Esophagus squamous epithelium (tissue), 5 donors: Measurements from ENCODE around the gene LRRC28. TPM values are rescaled to one million over a fixed set of nuclear protein-coding genes. Genes with fewer than 3 reads are reported as not detected.

Source experiments
- DNase-seq: peaks from one replicate; lab custom pipeline; 2025; lab: John Stamatoyannopoulos, UW
- H3K27ac ChIP-seq, 4 donors: fragments of 200-600 bp; sonication (generic); one replicate each; pipeline ENCODE4 v1.5.1; 2016 to 2019; ENCODE audit warnings: mild to moderate bottlenecking in 1 of 4
- H3K27me3 ChIP-seq, 4 donors: fragments of 200-600 bp; sonication (generic); 1 replicate in 3 of 4; 2 replicates in 1 of 4; pipeline versions ENCODE4 v1.5.1 to v1.6.0; 2017 to 2021; ENCODE audit warnings: antibody characterized with exemption in 1 of 4
- H3K36me3 ChIP-seq, 3 donors: fragments of 200-600 bp; sonication (generic); one replicate each; pipeline ENCODE4 v1.5.1; 2016 to 2019
- H3K4me1 ChIP-seq, 3 donors: fragments of 200-600 bp; sonication (generic); one replicate each; pipeline ENCODE4 v1.5.1; 2017 to 2019
- H3K4me3 ChIP-seq, 4 donors: fragments of 200-600 bp; sonication (generic); 1 replicate in 3 of 4; 2 replicates in 1 of 4; pipeline ENCODE4 v1.5.1; 2016 to 2019; ENCODE audit warnings: mild to moderate bottlenecking in 2 of 4, moderate library complexity in 1 of 4
- H3K9me3 ChIP-seq, 3 donors: fragments of 200-600 bp; sonication (generic); one replicate each; pipeline ENCODE4 v1.5.1; 2016 to 2019
- POLR2A ChIP-seq, 4 donors: fragments of 450-650 bp; IDR thresholded peaks; one replicate each; pipeline ENCODE4 v1.6.1; 2017; ENCODE audit warnings: antibody characterized with exemption in 4 of 4, mild to moderate bottlenecking in 4 of 4, moderate library complexity in 3 of 4
- WGBS, 2 donors: methylation state at CpG; one replicate each; pipeline ENCODE4 v1.1.5; 2018; 5-methylcytosine and 5-hydroxymethylcytosine counted together
- intact Hi-C: fragments of 100-400 bp; cut with DNase I; formaldehyde crosslinking; loops from one replicate; pipeline ENCODE4 v1.15.0; 2022
- total RNA-seq, 4 donors: library from RNA; depleted of rRNA; stranded (reverse); fragments of >200 nt; gene quantifications; one replicate each; pipeline ENCODE4 v1.1.0, GENCODE V29; 2016
- TF ChIP-seq, protein P1 (sequence below), 6 experiments: fragments of 450-650 bp in 4 of 6; fragments of 200-600 bp in 2 of 6; sonication (generic) in 2 of 6; IDR thresholded peaks; one replicate each; pipeline ENCODE4 v1.5.1; 2016 to 2019; ENCODE audit warnings: antibody characterized with exemption in 6 of 6, mild to moderate bottlenecking in 4 of 6, moderate library complexity in 4 of 6
- donor health status: DM: yes; HTN: yes; CAD: no.

LRRC28 gene
- total RNA-seq, 4 donors from 2014 or later: 31.7 to 41.7 (median 34.6) TPM

DNA sequence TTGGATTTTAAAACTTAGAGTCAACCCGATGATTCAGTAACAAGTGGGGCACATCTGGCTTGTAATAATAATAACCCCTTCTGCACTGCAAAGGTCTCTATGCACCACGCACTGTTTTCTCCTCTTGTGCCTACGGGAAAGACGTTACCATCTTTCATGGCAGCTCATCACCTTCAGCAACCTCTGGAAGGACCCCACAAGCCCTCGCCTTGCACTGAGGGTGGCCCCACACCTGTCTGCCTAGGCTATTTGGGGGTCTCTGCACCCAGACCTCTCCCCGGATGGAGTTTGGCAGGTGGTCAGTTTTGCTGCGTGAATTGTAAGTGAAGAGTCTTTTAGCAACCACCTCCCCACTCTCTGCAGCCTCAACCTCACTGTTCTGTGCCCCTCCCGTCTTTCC, 175.9 kb downstream of the LRRC28 start:
- Histone ChIP-seq H3K27ac (no peak overlapping the region), H3K36me3 (no peaks in the 10 kb centered on the region), H3K9me3 (no peaks in the 10 kb centered on the region), H3K27me3 (no peaks in the 10 kb centered on the region), H3K4me1 (peaks cover 18 to 48% (median 28%) of the 10 kb centered on the region in 3 donors), H3K4me3 (no peak overlapping the region)
- TF ChIP-seq, protein P1, sequence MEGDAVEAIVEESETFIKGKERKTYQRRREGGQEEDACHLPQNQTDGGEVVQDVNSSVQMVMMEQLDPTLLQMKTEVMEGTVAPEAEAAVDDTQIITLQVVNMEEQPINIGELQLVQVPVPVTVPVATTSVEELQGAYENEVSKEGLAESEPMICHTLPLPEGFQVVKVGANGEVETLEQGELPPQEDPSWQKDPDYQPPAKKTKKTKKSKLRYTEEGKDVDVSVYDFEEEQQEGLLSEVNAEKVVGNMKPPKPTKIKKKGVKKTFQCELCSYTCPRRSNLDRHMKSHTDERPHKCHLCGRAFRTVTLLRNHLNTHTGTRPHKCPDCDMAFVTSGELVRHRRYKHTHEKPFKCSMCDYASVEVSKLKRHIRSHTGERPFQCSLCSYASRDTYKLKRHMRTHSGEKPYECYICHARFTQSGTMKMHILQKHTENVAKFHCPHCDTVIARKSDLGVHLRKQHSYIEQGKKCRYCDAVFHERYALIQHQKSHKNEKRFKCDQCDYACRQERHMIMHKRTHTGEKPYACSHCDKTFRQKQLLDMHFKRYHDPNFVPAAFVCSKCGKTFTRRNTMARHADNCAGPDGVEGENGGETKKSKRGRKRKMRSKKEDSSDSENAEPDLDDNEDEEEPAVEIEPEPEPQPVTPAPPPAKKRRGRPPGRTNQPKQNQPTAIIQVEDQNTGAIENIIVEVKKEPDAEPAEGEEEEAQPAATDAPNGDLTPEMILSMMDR (IDR thresholded peaks at IDR 0.05): no peak
- no peak for TF ChIP-seq POLR2A (IDR thresholded peaks at IDR 0.05)
- DNase-seq: no peak
- intact Hi-C loops: no loop called here
- WGBS, 2 donors: 84 to 94% methylated on average over 5 to 8 of the region's 8 CpGs

DNA sequence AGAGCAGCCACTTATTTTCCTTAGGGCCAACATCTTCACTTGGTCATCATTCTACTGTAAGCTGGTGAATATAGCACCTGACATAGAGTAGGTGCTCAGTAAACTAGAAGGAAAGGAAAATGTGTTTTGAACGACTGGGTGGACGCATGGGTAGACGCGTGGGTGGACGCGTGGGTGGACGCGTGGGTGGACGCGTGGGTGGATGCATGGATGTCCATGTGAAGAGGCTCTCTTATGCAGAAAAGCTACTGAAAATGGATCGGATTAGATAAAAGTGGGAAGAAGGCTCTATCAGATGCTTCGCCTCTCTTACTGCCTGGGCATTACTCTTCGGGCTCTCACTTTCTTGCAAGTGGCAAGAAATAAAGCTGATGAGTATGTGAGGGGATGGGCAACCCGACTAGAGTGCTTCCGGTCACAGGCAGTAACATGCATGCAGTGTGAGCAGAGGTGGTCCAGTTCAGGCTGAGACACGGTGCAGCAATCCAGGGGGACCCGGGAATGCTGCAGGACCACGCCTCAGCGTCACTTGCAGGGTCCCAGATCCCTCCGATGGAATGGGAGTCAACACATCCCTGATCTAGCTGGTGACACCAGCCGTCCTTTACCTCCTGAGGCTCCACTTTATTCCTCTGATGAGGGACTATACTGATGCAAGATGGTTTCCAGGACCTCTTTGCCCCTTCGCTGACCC, 176.5 kb downstream of the LRRC28 start:
- no peak for DNase-seq
- intact Hi-C loops: no loop called here
- 88 to 92% methylated on average over 18 to 22 of the region's 22 CpGs for whole genome bisulfite sequencing, 2 donors
- H3K27ac ChIP-seq: no peak overlapping the region
- peaks cover 21 to 54% (median 32%) of the 10 kb centered on the region in 3 donors for H3K4me1 ChIP-seq
- H3K9me3 ChIP-seq: no peaks in the 10 kb centered on the region
- H3K27me3 ChIP-seq: no peaks in the 10 kb centered on the region
- no peak for TF ChIP-seq POLR2A (IDR thresholded peaks at IDR 0.05)
- TF ChIP-seq, protein P1 (IDR thresholded peaks at IDR 0.05): no peak
- no peak overlapping the region for H3K4me3 ChIP-seq
- H3K36me3 ChIP-seq: no peaks in the 10 kb centered on the region

DNA sequence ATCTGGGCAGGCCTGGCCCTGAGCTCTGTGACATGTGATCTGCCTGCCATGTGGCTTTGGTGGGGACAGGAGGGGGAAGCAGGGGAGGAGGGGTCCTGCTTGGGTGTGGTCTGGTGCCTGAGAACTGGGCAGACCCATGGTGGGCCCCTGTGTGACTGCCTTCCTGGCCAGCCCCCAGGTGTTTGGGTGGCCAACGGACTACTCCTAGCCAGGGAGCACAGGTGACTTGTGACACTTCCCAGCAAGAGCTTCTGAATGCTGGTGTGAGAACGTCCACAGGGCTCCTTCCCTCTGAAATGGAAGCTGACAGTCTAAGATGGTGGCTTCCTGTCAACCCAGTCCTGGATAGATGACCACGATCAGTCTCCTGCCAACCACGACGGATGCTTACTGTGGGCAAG, 178.4 kb downstream of the LRRC28 start:
- no peak overlapping the region for H3K4me3 ChIP-seq
- no peaks in the 10 kb centered on the region for H3K36me3 ChIP-seq
- peaks cover 35 to 63% (median 45%) of the 10 kb centered on the region in 3 donors for H3K4me1 ChIP-seq
- H3K27me3 ChIP-seq: no peaks in the 10 kb centered on the region
- H3K27ac ChIP-seq: no peak overlapping the region
- H3K9me3 ChIP-seq: no peaks in the 10 kb centered on the region
- TF ChIP-seq, protein P1 (IDR thresholded peaks at IDR 0.05): no peak
- TF ChIP-seq POLR2A (IDR thresholded peaks at IDR 0.05): no peak
- intact Hi-C loops: no loop called here
- 91 to 100% methylated on average over 4 to 5 of the region's 5 CpGs for WGBS, 2 donors
- DNase-seq: no peak

DNA sequence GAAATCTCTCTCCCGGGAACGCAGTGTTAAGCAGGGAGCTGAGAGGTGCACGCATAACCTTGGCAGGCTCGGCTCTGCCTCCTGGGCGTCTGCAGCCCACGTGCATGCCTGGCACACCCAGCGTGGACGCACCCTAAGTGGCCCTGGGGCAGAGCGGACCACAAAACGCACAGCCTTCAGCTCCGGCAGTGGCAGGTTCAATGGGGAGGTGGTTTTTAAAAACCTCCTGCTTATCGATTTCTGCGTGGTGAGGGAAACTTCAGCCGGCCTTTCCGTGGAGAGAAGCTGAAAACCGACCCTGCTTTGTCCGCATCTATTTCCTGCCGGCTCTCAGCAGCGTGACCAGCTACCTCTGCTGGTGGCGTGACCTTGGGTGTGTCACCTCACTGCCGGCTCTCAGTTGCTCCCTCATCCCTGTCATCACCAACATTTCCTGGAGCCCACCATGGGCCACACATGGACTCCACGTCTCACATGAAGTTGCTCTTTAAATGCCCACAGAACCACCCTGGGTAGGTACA, 179.7 kb downstream of the LRRC28 start:
- Histone ChIP-seq H3K4me1 (peaks cover 35 to 63% (median 44%) of the 10 kb centered on the region in 3 donors), H3K27ac (peak overlapping the region in 1 of 4 donors; percentile 9), H3K36me3 (no peaks in the 10 kb centered on the region), H3K9me3 (no peaks in the 10 kb centered on the region), H3K4me3 (no peak overlapping the region), H3K27me3 (no peaks in the 10 kb centered on the region)
- DNase-seq: no peak
- TF ChIP-seq, protein P1 (IDR thresholded peaks at IDR 0.05): no peak
- TF ChIP-seq POLR2A (IDR thresholded peaks at IDR 0.05): no peak
- intact Hi-C loops: no loop called here
- 47 to 55% methylated on average over 11 to 12 of the region's 22 CpGs for WGBS, 2 donors

DNA sequence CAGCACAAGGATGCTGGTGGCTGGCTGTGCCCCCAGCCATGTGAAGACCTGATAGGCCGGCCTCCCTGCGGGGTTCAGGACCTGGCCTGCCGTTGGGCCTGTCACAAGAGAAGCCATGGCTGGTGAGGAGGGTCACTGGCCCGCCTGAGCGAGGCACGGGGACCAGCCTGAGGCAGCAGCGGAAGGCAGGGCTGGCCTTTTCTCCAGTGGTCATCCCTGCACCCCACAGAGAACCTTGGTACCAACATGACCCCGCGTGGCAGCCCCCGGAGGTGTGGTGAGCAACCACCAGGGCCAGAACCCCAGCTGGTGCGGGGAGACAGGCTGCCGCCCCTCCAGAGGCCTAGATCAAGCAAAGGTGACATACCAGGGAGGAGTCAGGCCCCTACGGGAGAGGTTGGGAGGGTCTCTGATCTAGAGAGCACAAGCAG, 180.4 kb downstream of the LRRC28 start:
- WGBS, 2 donors: 83 to 100% methylated on average over 2 of the region's 13 CpGs
- DNase-seq: no peak
- Histone ChIP-seq H3K4me1 (peaks cover 37 to 63% (median 44%) of the 10 kb centered on the region in 3 donors), H3K4me3 (no peak overlapping the region), H3K27me3 (no peaks in the 10 kb centered on the region), H3K36me3 (no peaks in the 10 kb centered on the region), H3K27ac (no peak overlapping the region), H3K9me3 (no peaks in the 10 kb centered on the region)
- TF ChIP-seq, protein P1 (IDR thresholded peaks at IDR 0.05): no peak
- TF ChIP-seq POLR2A (IDR thresholded peaks at IDR 0.05): no peak
- intact Hi-C loops: no loop called here
